IMR-90 (cell line): ENCODE data around the gene ADGRB3.

Source experiments
- CEBPB ChIP-seq: IDR thresholded peaks from 2 replicates; pipeline ENCODE4 v1.6.1; 2012; ENCODE audit warnings: low read depth, low read length, improper control_type of control experiment
- CHD1 ChIP-seq: IDR thresholded peaks from 2 replicates; pipeline ENCODE4 v1.6.1; 2012; ENCODE audit warnings: low read depth, low read length, improper control_type of control experiment
- CTCF ChIP-seq: conservative IDR thresholded peaks from 2 replicates; pipeline ENCODE4 v1.5.1; 2012; ENCODE audit warnings: mild to moderate bottlenecking, low read depth, low read length, improper control_type of control experiment
- POLR2A ChIP-seq: IDR thresholded peaks from 2 replicates; pipeline ENCODE4 v1.6.1; 2012; ENCODE audit warnings: mild to moderate bottlenecking, low read depth, low read length
- RAD21 ChIP-seq: IDR thresholded peaks from 2 replicates; pipeline ENCODE4 v1.6.1; 2012; ENCODE audit warnings: low read length, improper control_type of control experiment
- RFX5 ChIP-seq: IDR thresholded peaks from 2 replicates; pipeline ENCODE4 v1.8.0; 2012; ENCODE audit warnings: low read depth, mild to moderate bottlenecking, low read length, moderate library complexity

GRCh38 chr6:68730291-68731054 lies 95.4 kb downstream of the ADGRB3 start:
- no peak for TF ChIP-seq CTCF
- TF ChIP-seq CHD1: no peak
- no peak for TF ChIP-seq RFX5
- no peak for TF ChIP-seq POLR2A
- no peak for TF ChIP-seq CEBPB
- TF ChIP-seq RAD21: no peak
